ENCODE results near the gene UST. TPM values are rescaled to one million over a fixed set of nuclear protein-coding genes. Genes with fewer than 3 reads are reported as not detected.

Gene UST
- total and polyA plus RNA-seq, 9 of the 15 experiments (the other 6 are each of a cell fraction or from before 2014, with no cell fraction given) = 0.04 to 0.10 TPM; not detected in 7

- H3K9ac ChIP-seq (ENCODE audit: insufficient read depth in 1 of 2, low read depth in 2 of 2, low read length in 2 of 2) = no peak overlapping the region
- DNase-seq (ENCODE audit: extremely low read depth in 1 of 4, low spot score in 3 of 4) (no peak), FAIRE-seq (no peak), ATAC-seq (no peak)
- no peaks in the 10 kb centered on the region for H3K36me3 ChIP-seq (ENCODE audit: control insufficient read depth, insufficient read depth, low read length)
- no peaks in the 10 kb centered on the region; the same call in 1 of the 2 replicates for H3K9me3 ChIP-seq (replicated peaks; ENCODE audit: control insufficient read depth, insufficient read depth, low read depth, low read length)
- H3K27ac ChIP-seq (ENCODE audit: extremely low read depth, low read depth, low read length) = no peak overlapping the region
- H4K20me1 ChIP-seq (replicated peaks; ENCODE audit: control insufficient read depth, insufficient read depth, low read length) = no peaks in the 10 kb centered on the region
- no peaks in the 10 kb centered on the region for H3K79me2 ChIP-seq (ENCODE audit: control insufficient read depth, insufficient read depth, low read length)
- H3K4me3 ChIP-seq = no peak overlapping the region
- H2AFZ ChIP-seq (ENCODE audit: low read depth, low read length) = no peak overlapping the region
- BruUV-seq (replicated peaks) = no TSS peak
- H3K4me2 ChIP-seq (ENCODE audit: insufficient read depth, low read length) = no peak overlapping the region
- WGBS (ENCODE audit: insufficient coverage, low coverage, missing lambda C conversion rate) = 0% methylated on average over 5 of the region's 5 CpGs
- intact Hi-C loops (cut with micrococcal nuclease) (no loop called here), in situ Hi-C loops (cut with MboI) (no loop called here)
- no peaks in the 10 kb centered on the region for H3K4me1 ChIP-seq (replicated peaks in 1 of 2; ENCODE audit: control insufficient read depth in 2 of 2, insufficient read depth in 2 of 2, low read length in 2 of 2)
- ChIA-PET CTCF (ENCODE audit: low intra/inter-chr PET ratio) (no interaction called here), POLR2A (no interaction called here)
- peaks cover 5 to 17% of the 10 kb centered on the region in 2 experiments; a peak in 4 of 5 replicates for H3K27me3 ChIP-seq (ENCODE audit: control insufficient read depth in 2 of 2, insufficient read depth in 2 of 2, low read length in 2 of 2)
- H3K9me1 ChIP-seq (ENCODE audit: control insufficient read depth, insufficient read depth, low read length) = no peaks in the 10 kb centered on the region
- TF ChIP-seq SMARCE1 (IDR thresholded peaks at IDR 0.05) (no peak), ZZZ3 (IDR thresholded peaks at IDR 0.05) (no peak), NFIC (IDR thresholded peaks at IDR 0.05) (no peak), NCOA4 (IDR thresholded peaks at IDR 0.05; ENCODE audit: partially characterized antibody) (no peak), SREBF1 (IDR thresholded peaks at IDR 0.05; ENCODE audit: borderline replicate concordance, low read depth, low read length) (no peak), RREB1 (CRISPR knock-in tag; IDR thresholded peaks at IDR 0.05) (no peak), GTF2E2 (tag; IDR thresholded peaks at IDR 0.05) (no peak), ZNF23 (CRISPR knock-in tag; IDR thresholded peaks at IDR 0.05) (no peak), CTBP1 (IDR thresholded peaks at IDR 0.05; ENCODE audit: borderline replicate concordance) (no peak), MTA1 (IDR thresholded peaks at IDR 0.05; ENCODE audit: borderline replicate concordance) (no peak), ZNF12 (CRISPR knock-in tag; IDR thresholded peaks at IDR 0.05) (no peak)
- TF ChIP-seq, protein P1, sequence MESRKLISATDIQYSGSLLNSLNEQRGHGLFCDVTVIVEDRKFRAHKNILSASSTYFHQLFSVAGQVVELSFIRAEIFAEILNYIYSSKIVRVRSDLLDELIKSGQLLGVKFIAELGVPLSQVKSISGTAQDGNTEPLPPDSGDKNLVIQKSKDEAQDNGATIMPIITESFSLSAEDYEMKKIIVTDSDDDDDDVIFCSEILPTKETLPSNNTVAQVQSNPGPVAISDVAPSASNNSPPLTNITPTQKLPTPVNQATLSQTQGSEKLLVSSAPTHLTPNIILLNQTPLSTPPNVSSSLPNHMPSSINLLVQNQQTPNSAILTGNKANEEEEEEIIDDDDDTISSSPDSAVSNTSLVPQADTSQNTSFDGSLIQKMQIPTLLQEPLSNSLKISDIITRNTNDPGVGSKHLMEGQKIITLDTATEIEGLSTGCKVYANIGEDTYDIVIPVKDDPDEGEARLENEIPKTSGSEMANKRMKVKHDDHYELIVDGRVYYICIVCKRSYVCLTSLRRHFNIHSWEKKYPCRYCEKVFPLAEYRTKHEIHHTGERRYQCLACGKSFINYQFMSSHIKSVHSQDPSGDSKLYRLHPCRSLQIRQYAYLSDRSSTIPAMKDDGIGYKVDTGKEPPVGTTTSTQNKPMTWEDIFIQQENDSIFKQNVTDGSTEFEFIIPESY (CRISPR knock-in tag; IDR thresholded peaks at IDR 0.05) = no peak
- TF ChIP-seq, protein P2, sequence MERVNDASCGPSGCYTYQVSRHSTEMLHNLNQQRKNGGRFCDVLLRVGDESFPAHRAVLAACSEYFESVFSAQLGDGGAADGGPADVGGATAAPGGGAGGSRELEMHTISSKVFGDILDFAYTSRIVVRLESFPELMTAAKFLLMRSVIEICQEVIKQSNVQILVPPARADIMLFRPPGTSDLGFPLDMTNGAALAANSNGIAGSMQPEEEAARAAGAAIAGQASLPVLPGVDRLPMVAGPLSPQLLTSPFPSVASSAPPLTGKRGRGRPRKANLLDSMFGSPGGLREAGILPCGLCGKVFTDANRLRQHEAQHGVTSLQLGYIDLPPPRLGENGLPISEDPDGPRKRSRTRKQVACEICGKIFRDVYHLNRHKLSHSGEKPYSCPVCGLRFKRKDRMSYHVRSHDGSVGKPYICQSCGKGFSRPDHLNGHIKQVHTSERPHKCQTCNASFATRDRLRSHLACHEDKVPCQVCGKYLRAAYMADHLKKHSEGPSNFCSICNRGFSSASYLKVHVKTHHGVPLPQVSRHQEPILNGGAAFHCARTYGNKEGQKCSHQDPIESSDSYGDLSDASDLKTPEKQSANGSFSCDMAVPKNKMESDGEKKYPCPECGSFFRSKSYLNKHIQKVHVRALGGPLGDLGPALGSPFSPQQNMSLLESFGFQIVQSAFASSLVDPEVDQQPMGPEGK (CRISPR knock-in tag; IDR thresholded peaks at IDR 0.05; ENCODE audit: borderline replicate concordance) = no peak
These were observed 80.7 kb downstream of the UST start for GRCh38 chr6:148827416-148828045.
